Stimulated activated CD4-positive, alpha-beta T cell treated with anti-CD3 and anti-CD28 coated beads, TNF-alpha, amount 100 ng/mL, for 48 hours (primary cell): ENCODE data around the gene RNASEH1.

ENCODE experiments used
- DNase-seq, 3 donors: peaks; one replicate each; pipeline ENCODE4 v3.0.0-alpha.2; 2020; ENCODE audit warnings: low read depth in 3 of 3

The RNASEH1 gene

DNA sequence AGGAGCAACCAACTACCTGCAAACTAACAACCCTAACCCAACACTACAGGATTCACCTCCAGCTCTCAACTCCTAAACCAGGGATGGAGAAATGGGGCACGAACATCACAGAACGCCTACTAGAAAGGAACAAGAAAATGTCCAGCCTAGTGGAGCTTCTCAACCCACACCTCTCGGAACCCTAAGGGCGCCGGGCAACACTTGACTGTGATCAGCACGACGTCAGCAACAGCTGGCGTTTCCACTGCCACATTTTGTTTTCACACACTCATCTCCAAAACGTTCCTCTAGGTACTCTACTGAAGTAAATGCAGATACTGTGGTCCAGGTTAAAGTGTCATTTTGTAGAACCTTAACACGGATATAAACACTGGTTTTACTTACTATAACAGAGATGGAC is 4.2 kb downstream of the RNASEH1 start:
- no peak for DNase-seq

DNA sequence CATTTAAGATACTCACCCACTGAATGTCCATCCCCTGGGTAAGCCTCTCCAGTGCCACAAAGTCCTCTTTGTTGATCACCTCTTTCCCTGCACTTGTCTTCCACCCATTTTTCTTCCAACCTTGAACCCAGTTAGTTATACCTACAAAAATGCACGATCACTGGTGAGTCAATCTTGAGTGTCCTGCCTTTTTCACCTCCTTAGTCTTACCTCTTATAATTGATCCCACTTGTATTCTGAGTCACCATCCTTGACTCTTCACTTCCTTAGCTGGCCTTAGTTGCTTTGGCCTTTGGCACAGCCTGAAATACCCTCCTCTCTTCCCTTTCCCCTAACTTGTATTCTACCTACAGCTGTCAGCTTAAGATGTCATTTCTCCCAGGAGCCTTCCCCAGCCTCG is 10.2 kb downstream of the RNASEH1 start:
- no peak for DNase-seq

DNA sequence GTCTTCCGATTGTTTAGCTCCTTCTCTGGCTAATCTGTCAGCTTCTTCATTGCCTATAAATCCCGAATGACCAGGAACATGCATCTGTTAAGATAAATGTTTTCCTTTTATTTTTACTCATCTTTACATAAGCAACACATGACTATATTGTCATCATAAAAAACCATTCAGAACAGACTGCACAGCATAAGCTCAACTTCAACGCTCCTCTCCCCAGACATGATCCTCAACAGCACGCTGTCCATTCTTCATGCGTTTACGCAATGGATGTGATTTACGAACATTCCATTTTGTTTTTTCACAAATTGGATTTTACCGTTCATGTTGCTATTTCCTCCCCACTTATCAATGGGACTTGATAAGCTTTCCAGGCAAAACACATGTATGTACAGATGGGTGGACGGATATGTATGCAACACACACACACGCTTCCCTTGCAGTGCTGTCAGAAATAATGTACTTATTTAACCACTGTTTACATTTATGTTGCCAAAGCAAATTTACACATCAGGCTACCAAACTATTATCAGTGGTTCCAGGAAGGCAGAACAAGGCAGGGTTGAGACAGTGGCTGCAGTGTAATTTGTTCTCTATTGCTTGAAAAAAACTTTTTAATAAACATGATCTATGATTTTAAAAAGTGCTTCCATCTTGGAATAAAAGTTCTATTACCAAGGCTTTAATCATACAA is 12.2 kb downstream of the RNASEH1 start:
- no peak for DNase-seq

DNA sequence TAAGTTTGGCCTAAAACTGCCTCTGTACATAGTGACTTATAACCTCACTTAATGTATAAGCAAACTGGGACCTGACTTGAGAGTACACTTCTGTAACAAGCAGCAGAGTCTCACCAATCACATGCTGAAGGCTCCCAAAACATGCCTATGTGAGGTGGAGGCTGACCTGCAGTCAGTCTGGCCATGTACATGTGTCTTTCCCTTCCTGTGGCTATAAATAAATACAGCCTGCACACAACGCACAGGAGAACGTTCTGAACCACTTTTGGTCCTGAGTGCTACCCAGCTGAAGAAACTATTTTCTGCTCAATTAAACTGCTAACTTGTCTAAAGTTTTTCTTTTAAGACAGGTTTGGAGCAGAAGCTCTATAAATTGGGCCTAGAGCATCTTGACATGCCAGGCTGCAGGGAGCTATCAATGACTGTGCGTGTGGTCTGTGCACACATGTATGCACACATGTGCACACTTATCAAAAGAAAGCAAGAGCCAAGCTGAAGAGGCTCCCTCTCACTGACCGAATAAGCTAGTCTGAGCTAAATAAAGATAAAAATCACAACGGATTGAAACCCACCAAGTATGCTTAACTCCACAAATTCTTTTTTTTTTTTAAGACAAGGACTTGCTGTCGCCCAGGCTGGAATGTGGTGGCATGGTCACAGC is 15.0 kb downstream of the RNASEH1 start:
- no peak for DNase-seq

DNA sequence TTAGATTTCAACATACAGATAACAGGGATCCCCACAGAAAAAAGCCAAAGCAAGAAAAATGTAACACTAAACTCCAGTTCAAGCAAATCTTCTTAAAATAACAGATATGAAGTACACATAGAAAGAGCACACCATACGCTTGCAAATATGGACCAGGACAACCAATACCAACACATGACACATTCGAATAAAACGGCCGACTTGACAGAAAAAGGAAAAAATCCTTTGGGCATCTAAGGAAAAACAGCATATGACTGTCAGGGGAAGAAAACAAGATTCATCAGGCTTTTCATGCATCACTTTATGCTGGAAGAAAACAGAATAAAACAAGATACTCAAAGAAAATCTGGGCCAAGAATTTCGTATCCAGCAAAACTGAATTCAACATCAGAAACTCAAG is 16.0 kb downstream of the RNASEH1 start:
- DNase-seq: no peak

DNA sequence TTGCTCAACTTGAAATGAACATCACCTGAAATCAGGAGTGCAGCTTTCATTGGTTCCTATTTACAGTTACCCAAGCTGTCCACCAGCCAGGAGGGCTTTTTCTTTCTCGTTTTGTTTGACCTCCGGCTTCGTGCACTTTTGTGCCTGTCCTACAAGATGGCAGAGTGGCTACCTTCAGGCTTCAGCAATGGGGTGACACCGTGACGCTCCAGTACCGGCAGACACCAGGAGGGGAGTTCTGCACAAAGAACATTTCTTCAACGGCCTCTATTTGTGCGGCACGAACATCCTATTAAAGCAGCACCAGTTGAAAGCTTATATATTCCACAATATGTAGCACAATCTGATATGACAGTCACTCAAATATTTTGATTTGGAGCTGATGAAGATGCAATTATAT is 18.3 kb downstream of the RNASEH1 start:
- DNase-seq: no peak

DNA sequence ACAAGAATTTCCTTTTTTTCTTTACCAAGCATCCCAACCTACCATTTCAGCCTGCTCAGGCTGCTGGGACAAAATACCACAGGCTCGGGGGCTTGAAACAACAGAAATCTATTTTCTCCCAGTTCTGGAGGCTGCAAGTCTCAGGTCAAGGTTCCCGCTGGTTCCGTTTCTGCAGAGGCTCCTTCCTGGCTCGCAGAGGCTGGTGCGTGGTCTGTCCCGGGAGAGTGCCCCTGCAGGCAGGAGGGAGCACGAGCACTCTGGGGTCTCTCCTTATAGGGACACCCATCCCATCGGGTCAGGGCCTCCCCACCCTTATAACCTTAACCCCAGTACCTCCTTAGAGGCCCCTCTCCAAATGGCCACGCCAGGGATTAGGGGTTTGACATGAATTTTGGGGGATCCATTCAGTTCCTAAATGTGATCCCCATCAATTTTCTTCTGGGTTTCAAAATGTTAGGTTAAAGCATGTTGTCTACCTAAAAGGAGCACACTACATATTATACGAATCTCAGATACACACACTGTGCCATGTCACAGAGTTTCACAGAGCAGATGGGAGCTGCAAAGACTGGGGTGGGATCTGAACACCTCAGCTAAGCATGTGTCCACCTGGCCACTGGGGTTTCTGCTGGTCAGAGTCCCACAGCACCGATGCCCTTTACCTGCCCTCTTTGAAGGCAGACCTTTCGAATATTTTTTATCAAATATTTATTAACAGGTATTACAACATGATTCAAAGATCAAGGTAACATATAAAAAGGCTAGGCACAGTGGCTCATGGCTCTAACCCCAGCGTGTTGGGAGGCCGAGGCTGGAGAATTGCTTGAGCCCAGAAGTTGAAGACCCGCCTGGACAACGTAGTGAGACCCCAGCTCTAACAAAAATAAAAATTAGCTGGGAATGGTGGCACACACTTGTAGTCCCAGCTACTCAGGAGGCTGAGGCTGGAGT is 21.2 kb downstream of the RNASEH1 start:
- DNase-seq: peak in 1 of 3 donors; percentile 8

DNA sequence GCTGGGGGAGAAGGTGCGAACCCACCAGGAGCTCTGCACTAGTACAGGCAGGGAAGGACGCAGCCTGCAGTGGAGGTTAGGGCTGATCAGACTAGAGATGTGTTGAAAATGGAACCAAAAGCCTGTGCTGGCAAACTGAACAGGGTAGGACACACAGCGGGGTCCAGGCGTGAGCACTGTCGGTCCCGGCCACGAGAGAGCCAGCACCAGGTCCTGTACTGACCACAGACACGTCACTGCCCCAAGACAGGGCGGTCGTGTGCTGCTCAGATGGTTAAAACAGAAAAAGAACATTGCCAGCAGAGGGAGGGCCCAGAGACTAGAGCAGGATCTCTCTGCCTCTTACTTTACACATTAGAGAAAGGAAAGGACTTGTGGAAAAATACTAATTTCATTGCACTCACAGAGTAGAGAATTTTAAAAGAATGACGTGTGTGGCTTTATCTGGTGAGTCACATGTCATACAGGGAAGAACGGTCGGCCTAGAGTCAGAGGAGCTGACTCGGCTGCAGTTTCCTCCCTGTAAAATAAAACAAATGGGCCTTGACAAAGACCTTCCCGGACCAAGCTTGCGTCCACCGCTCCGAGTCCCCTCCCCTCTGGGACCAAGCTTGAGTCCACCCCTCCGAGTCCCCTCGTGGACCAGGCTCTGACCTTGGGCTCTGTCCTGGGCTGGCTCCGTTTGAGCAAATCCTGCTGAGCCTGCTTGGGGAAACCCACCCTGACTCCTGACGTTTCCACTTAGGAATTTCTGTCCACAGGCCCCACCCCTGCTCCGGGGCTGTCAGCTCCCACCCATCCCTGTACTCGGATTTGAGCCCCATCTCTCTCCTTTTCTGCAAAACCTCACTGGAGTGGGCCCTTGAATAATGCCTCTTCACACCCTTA is 22.1 kb downstream of the RNASEH1 start:
- DNase-seq: no peak

DNA sequence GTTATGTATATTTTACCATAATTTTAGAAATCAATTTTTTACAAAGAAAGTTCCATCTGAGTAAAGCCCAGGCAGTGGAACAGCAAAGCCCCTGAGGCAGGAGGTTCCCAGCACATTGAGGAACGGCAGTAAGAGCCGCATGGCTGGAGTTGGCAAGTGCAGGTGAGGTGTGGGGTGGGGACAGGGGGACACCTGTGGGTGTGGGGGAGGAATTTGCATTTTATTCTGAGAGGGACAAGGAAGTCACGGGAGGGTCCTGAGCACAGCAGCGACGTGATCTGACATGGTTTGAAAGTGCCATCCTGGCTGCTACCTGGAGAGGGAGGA is 22.7 kb downstream of the RNASEH1 start:
- no peak for DNase-seq

DNA sequence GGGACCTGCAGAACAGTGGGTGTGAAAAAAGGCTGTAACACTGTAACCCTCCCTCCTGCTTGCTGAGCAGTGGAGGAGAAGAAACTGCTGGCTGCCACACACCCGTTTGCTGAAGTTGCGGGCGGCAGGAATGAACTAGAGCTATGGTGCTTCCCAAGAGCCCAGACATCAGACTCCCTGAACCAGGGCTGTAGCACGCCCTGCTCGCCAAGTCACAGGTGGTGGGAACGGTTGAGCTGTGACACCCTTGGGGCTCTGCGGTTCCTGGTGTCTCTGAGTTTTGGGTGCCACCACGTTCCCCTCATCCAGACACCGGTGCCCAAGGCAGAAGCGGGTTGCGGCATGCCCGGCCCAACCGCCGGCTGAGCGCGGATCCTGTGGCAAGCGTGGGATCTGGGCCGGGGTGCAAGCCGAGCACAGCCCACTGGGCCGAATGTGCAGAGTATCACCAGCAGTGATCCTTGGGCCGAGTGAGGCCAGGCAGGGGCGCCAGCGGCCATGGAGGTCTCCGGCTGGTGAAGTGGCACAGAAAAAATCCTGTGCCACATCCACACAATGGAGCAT is 23.8 kb downstream of the RNASEH1 start:
- DNase-seq: no peak

DNA sequence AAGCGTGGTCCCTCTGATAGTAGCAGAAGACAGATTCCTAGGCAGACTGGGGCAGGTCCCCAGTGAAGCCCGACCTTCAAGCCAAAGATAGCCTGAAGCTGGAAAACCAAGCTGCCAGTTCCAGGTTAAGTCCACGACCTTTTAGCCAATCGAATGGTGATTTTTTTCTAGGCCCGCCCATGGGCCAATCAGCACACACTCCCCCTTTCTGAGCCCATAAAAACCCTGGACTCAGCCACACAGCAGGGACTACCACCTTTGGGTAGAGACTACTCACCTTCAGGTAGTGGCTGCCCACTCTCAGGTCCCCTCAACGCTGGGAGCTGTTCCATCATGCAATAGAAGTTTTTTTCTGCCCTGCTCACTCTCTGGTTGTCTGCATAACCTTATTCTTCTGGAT is 24.3 kb downstream of the RNASEH1 start:
- DNase-seq: no peak

DNA sequence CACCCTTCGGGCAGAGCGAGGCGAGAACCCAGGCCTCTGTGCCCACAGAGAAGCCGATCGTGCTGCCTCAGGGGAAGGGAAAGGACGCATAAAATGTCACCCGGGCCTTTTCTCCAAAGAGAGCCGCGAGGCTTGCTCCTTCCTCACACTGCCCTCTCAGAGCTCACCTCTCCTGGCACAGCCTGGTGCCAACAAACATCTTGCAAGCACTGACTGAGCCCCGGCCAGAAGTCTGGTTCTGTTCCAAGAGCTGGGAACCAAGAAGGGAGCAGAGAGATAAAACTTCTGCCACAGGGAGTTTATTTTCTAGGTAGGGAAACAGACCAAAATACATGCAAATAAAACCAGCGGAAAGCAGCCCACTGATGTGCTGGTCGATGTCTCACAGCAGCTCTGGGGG is 25.2 kb downstream of the RNASEH1 start:
- DNase-seq: no peak

DNA sequence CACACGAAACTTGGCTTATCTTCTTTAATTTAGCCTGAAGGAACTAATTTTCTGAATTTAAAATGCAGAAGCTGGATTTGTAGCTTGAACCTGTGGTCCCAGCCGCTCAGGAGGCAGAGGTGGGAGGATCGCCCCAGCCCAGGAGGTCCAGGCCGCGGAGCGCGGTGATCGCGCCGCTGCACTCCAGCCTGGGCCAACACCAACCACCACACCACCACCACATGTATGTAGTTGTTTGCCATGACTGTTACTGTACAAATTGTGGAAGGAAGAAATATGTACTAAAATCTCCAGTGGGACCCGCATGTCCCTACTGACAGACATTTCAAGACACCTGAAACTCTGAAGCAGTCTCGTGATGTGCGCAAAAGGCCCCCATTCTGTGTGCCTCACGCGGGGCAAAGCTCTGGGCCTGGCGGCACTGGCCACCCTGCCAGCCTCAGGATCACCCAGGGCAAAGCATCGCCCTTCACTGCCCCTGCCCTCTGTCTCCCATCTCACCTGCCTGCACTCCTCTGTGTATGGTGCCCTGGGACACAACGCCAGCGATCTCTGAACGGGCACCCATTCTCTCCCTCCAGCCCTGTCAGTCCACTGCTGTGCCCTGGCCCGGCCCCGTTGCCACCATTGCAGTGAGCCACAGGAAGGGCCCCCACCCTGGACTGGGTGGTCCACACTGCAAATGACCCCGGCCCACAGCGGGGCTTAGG is 28.7 kb downstream of the RNASEH1 start:
- no peak for DNase-seq

DNA sequence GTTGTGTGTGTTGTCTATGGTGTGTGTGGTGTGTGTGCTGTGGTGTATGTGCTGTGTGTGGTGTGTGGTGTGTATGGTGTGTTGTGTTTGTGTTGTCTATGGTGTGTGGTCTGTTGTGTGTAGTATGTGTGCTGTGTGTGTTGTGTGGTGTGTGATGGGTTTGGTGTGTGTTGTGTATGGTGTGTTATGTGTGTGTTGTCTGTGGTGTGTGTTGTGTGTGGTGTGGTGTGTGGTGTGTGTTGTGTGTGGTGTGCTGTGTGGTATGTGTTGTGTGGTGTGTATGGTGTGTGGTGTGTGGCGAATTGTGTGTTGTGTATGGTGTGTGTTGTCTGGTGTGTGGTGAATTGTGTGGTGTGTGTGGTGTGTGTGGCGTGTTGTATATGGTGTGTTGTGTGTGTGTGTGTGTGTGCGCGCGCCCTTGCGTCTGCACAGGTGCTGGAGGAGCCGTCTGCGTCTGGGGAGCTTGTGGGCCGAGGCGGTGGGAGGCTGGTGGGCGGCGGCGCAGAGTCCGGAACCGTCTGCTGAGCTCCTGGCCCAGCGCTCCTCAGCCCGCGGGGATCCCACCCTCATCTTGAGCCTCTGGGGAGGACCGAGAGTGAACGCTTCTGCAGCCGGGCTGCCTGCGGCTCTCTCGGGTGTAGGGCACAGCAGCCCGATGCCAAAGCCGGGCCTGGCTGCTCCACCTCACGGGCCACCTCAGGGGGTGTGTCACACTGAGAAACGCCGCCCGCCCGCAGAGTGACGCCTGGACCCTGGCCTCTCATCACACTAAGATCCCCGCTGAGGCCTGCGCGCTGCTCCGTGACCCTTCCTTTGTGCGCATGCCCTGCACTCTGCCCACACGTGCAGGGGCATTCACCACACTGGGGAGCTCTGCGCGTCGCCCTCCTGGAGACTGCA is 30.0 kb downstream of the RNASEH1 start:
- no peak for DNase-seq

DNA sequence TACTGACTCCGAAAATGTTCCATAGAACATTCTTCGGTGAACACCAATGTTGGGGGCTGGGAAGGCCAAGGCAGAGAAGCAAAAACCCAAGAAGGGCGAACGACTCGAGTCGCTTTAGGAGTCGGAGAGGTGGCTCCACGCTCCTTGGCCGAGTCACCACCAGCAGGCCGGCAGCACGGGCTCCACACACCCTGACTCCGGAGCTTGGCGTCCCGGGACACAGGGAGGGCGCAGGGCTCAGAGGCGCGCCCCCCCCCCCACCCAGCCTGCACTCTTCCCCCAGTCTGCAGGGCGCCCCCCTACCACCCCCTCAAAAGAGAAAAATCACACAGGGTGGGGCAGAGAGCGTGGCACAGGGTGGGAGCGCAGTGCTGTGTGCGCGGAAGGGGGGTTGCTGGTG is 31.3 kb downstream of the RNASEH1 start:
- DNase-seq: no peak

DNA sequence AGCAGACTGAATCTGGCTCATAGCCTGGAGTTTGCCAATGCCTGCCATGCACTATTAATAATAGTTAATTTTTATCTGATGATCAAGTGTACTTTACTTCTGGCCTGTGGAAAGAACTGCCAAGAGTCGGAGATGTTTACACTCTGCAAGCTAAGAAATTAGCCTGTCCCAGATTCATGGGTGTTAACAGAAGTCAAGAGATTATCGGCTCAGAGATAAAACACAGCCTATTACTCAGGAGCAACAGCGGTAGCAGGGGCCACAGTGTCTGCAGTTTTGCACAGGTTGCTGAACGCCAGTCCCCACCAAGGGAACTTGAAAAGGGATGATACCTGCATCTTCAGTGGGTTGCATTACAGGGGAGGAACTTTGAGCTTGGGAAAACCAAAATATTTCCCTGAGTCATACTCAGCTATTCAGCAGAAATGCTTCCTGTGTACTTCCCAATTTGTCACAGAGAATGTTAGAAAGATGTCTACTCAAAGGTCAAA is 34.5 kb downstream of the RNASEH1 start:
- DNase-seq: no peak

DNA sequence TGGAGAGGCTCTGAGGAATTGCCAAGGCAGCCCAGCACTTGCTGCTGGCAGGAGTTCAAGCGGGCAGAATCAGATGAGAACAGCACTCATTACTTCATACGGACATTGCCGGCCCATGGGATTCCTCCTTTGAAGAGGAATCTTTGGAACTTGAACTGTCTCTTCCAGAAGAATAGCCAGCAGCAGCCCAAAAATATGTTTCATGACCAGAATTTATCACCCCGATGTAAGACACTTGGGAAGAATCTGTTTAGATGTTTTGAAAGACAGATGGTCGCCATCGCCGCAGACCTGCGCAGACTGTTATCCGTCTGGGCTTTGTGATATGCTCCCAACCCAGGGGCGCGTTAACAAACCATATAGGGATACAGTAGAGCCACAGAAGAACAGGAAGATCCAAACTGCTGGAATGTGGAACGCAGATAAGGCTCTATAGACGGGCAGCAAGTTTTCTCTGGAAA is 35.1 kb downstream of the RNASEH1 start:
- no peak for DNase-seq

DNA sequence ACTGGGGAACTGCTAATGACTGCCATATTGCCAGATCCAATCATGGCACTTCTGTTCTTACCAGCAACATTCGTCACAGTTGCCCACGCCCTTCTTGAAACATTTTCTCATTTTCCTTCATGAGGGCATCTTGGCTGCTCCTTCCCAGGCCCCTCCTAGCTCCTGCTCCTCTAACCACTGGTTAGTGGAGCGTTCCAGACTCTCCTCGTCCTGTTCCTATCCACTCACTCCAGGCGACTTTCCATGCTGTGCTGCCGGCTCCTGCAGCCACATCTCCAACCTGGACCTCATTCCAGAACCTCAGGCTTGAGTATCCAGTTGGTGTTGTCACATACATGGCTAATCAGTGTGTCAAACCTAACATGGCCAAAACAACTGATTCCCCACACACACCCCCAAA is 37.5 kb downstream of the RNASEH1 start:
- DNase-seq: no peak
